Measurements from ENCODE around the gene AFG3L2.

Gene AFG3L2

GRCh38 chr18:12304351-12305210, 72.4 kb downstream of the AFG3L2 start:
- no peak for DNase-seq (ENCODE audit: low read depth, low spot score)

DNA sequence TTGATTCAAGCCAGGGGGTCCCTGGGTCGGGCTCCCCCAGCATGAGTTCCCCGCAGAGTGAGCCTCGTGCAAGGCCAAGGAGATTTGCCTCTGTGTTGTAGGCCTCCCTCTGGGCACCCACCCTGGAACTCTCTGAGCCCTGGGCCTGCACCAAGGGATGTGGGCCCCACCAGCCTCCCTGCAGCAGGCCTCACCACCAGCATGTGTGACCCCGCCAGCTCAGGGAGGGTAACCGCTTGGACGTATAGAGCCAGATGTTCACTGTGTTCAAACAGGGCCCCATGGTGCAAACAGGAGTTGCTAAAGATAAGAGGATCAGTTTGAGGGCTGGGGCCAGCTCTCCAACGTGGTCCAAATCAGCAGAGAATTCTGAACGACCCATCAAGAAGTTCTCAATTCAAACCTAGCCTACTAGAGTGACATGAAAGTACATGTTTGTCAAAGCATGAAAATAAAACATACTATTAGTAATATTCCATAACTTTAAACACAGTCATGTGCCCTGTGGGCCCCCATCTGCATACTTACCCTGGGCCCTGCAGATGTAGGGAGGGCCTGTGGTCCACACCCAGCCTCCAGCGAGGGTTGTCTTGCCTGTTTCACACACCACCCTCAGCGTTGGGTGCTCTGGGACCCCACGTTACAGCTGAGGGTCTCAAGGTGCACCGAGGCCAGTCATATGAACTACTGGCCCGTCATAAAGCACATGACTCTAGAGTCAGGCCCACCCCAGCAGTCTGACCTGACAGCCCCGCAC, 74.5 kb downstream of the AFG3L2 start:
- no peak for DNase-seq (ENCODE audit: low read depth, low spot score)

DNA sequence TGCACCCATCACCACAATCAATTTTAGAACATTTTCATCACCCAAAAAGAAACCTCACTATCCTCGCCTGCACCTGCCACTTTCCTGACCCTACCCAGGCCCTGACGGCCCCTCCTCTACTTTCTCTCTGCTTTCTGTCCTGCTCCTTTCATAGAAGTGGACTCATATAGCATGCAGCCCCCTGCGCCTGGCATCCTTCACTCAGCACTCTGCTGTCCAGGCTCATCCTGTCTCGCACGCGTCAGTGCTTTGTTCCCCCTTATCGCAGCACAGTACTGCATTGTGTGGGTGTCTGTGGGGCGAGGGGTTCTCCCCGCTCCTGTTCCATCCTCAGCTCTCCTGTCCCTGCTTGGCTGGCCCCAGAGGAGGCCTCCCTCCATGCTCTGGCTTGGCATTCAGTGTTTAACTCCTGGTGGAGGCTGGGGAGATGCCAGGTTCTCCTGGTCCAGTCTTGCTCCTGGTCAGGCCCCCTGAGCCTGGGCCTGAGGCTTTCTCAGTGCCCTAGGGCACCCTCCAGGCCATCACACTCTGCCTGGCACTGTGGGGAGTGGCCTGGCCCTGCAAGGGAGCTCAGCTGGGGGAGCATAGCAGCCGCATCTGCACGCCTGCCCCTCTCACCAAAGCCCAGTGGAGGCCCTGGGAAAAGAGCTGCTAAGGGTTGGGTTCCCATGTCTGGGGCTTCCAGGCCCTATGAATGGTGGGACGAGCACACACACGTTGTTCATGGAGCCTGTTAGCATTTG, 75.6 kb downstream of the AFG3L2 start:
- DNase-seq (ENCODE audit: low read depth, low spot score) = no peak

DNA sequence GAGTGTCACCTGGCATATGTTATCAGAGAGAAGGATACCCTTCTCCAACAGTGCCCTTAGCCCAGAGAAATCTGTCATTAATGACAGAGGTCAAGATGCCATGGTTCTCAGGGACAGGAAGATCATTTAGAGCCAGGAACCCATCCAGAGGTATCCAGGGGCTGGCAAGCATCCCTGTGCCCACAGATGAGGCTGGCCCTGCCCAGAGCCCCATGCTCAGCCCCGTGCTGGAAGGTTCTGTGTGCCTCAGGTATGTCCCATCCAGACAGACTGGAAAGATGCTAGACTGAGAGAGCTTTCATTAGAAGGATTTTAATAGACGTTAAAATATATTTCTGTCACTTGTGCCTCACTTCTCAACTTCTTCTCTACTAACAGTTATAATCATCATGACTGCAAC, 77.2 kb downstream of the AFG3L2 start:
- no peak for DNase-seq (ENCODE audit: low read depth, low spot score)

DNA sequence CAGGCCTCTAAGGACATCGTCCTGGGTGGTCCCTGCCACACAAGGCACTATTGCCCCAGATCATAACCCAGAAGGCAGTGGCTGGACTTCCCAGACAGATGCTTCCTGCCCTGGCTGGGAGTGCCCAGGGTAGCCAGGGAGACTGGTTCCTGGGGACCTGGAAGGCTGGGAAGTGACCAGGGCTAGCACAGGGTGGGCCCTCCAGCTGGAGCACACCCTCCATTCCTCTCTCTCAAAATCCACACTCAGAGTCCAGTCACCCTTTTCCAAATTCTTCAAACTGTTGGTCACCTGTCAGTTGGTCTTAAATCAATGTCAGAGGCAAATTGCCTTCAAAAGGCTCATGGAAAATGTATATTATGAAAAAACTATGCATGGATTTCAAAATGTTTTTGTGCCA, 80.6 kb downstream of the AFG3L2 start:
- DNase-seq (ENCODE audit: low read depth, low spot score) = no peak

- no peak for DNase-seq (ENCODE audit: low read depth, low spot score)
Measured at GRCh38 chr18:12296087-12296403, 81.0 kb downstream of the AFG3L2 start.

- DNase-seq (ENCODE audit: low read depth, low spot score) = no peak
Measured at GRCh38 chr18:12295389-12296086, 81.5 kb downstream of the AFG3L2 start.

GRCh38 chr18:12293831-12294230, 83.2 kb downstream of the AFG3L2 start:
- no peak for DNase-seq (ENCODE audit: low read depth, low spot score)

DNA sequence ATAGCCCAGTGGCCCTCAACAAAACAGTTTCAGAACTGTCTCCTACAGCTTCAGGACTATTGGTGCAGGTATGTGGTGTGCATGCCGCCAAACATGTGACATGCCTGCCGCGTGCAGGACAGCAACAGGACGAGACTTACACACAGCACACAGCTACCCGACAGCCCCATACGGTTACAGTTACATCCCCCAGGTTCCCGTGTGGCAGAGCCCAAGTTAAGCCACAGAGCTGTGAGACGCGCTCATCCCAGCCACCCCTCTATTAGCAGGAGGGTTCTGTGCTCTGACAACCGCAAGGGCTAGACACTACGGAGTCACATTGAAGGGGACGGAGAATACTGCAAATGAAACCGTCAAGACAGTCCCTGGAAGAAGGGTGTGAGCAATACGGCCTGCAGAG, 85.3 kb downstream of the AFG3L2 start:
- no peak for DNase-seq (ENCODE audit: low read depth, low spot score)

- DNase-seq (ENCODE audit: low read depth, low spot score) = no peak
Measured at GRCh38 chr18:12291161-12291560, 85.9 kb downstream of the AFG3L2 start.

GRCh38 chr18:12290086-12290485, 86.9 kb downstream of the AFG3L2 start:
- no peak for DNase-seq (ENCODE audit: low read depth, low spot score)

GRCh38 chr18:12288403-12288755, 88.6 kb downstream of the AFG3L2 start:
- DNase-seq (ENCODE audit: low read depth, low spot score) = no peak

DNA sequence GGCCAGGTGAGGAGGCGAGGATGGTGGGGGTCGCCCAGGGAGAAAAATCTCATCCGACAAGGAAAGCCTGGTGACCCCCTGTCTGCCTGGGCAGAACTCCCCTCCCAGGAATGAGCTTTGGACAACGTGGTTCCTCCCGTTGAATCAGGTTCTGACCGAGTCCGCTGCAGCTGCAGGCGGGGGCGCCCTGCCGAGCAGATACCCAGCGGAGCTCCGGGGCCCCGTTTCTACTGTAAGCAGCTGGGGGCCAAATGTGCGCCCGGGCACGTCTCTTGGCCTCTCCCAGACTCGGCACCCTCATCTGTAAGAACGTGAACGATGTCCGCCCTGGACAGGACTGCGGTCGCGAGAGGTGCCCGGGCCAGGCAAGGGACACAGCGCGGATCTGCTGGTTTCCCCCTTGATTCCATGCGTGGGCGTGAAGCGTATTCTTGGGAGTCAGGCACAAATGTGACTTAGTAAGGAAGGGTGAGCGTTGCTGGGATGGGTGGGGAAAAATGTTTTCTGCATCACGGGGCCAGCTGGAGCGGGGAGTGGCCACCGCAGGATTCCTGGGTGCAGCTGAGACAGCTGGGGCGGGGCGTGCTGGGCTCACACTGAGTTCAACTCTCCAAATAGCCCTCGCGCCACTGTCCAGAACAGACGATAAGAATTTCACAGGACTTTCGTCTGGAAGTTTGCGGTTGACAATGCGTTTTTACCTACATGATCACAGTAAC, 89.2 kb downstream of the AFG3L2 start:
- no peak for DNase-seq (ENCODE audit: low read depth, low spot score)

DNA sequence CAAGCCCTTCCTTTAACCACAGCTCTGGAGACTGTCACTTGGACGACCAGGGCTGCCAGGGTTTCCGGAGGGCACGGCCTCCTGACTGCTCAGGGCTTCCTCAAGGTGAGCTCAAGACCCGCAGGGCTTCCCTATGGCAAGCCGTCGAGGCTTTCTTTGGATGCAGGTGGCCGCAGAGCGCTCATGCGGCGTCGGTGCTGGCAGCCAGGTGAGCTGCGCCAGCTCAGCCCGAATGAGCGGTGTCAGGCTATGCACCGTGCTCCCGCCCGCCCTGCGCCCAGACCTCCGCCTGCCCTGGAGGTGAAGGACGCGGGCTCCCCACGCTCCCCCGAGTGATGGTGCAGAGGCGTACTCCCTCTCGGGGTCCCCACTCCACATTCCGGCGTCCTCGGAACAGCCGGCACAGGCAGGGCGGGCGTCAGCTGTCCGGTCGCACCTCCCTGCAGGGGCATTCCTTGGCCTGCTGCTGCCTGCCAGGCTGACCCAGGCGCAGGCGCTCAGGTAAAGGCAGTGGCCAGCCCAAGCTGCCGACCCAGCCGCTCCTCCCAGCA, 89.8 kb downstream of the AFG3L2 start:
- no peak for DNase-seq (ENCODE audit: low read depth, low spot score)

- no peak for DNase-seq (ENCODE audit: low read depth, low spot score)
Measured at GRCh38 chr18:12283666-12284065, 93.4 kb downstream of the AFG3L2 start.

DNA sequence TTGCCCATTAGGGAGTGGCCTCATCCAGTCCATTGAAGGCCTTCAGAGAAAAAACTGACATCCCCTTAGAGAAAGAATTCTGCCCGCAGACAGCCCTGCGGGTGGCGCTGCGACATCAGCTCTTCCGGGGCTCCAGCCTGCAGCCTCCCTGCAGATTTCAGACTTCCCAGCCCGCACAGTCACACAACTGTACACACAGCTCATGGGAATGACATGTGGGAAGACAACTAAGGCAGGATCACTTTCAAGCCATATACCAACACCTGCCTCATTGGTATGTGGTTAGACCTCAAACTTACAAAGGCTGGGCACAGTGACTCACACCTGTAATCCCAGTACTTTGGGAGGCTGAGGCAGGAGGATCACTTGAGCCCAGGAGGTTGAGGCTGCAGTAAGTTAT, 93.8 kb downstream of the AFG3L2 start:
- DNase-seq (ENCODE audit: low read depth, low spot score) = no peak

GRCh38 chr18:12282442-12283039, 94.5 kb downstream of the AFG3L2 start:
- DNase-seq (ENCODE audit: low read depth, low spot score) = no peak

DNA sequence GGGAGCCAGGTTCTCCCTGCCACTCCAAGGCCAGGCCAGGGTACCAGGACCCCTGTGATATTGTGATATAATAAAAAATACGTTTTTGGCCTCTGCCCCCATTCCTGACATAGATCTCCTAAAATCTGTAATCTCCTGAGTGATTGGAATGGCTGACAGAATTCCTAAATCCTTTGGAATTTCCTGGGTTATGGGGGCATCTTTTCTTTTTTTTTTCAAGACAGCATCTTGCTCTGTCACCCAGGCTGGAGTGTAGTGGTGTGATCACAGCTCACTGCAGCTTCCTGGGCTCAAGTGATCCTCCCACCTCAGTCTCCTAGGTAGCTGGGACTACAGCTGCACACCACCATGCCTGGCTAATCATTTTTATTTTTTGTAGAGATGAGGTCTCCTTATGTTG, 95.2 kb downstream of the AFG3L2 start:
- no peak for DNase-seq (ENCODE audit: low read depth, low spot score)

DNA sequence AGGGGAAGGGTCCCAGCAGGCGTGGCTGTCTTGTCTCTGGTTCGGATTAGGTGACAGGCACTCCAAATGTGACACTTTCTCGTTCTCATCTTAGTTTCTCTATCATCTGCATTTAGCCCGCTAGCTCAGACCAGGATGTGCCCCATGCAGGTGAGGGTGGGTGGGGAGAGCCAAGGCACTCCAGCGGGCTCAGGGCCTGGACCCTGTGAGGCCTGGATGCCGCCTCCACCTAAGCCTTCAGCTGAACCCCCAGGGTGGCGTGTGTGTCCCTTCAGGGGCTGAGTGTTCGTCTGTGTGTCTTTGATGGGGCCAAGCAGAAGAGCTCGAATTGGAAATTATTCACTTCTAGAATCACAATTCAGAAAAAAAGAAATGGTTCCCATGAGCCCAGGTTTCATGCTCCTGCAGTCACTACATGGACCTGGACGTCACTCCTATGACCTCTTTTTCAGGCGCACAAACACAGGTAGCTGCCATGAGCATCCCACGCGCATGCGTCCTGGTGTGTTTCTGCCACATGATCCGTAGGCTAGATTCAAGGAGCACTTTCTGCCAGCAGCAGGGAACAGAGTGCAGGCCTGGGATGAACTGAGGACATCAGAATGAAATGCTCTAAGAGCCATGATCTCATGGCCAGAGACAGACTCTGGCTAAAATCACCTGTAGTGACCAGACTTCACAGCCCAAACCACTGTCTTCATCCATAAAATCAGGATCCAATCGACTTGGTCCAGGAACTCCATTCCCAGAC, 97.1 kb downstream of the AFG3L2 start:
- no peak for DNase-seq (ENCODE audit: low read depth, low spot score)
